HK-2 (cell line): ENCODE results near the gene IGSF21.

ENCODE experiments used
- DNase-seq: peaks from one replicate; pipeline ENCODE4 v3.0.0-alpha.2; 2018; ENCODE audit not compliant: unreplicated experiment

The IGSF21 gene

GRCh38 chr1:18294437-18295176 is 187.0 kb downstream of the IGSF21 start:
- DNase-seq = no peak

DNA sequence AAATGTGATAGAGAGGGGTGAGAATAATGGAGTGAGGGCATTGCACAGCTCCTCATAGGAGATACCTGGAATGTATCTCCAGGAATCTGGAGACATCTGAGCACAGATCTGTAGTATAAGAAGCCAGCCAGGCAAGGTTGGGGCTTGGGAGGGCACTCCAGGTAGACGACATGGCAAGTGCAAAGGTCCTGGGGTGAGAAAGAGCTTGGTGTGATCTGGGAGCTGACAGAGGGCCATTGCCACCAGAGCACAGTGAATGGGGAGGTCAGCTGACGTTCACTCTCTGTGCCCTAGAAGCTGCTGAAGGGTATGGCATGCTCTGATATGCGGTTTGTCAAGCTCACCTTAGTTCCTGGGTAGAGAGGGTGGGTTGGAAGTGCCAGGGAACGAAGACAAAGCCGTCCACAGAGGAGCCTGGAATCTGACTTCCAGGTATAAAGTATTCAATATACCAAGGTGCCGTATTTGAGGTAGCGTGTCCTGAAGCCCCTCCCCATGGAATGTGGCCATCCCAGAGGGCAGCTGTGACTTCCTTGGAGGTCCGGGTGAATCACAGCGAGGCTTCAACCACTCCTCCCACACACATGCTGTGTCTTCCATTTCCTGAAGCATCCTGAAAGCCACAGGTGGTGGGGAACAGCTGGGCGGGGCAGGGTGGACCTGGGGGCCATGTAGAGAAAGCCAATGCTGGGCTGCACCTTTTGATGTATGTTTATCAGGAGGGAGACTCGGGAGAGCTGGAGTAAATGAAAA is 190.5 kb downstream of the IGSF21 start:
- no peak for DNase-seq

DNA sequence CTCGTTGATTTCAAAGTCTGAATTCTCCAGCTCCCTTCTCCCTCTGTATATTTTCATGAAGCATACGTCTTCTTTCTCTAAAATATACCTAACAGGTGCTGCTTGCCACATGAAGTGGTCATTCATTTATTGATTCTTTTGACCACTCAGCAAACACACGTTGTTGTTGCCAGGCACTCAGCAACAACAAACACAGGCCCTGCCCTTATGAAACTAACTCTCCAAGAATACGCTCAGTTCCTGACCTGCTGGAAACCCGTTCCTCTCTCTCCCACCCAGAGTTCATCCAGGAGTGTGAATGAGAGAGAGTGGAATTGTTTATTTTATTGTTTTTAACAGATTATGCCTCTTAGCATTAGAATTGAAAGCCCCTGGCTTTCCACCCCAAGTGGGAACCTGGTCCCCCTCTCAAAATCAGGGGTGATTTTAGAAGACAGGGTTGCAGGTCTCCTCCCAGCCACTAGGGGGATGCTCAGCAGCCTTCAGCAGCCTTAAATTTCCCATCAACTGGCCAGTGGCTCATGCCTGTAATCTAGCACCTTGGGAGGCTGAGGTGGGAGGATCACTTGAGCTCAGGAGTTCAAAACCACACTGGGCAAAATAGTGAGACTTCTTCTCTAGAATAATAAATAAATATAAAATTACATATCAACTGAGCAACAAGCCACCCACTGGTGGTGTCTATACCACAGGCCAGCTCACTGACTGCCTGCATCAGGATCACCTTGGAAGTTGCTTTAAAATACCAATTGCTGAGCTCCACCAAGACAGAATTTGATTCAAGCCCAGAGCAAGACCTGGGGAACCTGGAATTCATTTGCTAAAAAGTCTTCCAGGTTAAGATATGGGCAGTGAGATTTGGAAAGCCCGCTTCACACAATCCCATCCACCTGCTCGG is 192.1 kb downstream of the IGSF21 start:
- peak; percentile 15 for DNase-seq

- DNase-seq = no peak
Measured at GRCh38 chr1:18300376-18300775, 192.8 kb downstream of the IGSF21 start.

DNA sequence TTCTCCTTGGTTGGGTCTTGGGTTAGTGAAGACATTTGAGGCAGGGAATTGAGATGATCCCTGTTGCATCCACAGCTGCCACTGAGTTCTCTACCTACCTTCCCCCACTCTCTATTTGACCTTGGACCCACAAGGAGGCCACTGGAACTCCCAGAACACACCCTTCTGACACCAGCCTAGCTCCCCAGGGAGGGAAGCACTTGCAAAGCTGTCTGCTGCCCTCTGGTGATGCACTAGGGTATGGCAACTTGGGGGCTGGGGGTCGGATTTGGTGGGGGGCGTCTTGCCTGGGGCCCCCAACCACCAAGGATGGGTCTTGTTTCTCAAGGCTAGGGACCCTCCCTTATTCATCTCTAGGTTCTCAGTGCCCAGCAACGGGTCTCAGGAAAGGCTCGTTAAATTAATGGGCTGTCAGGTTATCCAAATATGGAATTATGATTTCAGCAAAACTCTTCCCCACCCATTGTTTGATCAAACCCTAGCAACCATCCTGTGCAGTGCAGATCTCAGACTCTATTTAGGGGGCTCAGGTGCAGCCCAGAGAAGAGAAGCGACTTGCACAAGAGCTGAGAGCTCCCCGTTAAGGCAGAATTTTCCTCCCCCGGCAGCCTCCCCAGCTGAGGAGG is 195.3 kb downstream of the IGSF21 start:
- no peak for DNase-seq

DNA sequence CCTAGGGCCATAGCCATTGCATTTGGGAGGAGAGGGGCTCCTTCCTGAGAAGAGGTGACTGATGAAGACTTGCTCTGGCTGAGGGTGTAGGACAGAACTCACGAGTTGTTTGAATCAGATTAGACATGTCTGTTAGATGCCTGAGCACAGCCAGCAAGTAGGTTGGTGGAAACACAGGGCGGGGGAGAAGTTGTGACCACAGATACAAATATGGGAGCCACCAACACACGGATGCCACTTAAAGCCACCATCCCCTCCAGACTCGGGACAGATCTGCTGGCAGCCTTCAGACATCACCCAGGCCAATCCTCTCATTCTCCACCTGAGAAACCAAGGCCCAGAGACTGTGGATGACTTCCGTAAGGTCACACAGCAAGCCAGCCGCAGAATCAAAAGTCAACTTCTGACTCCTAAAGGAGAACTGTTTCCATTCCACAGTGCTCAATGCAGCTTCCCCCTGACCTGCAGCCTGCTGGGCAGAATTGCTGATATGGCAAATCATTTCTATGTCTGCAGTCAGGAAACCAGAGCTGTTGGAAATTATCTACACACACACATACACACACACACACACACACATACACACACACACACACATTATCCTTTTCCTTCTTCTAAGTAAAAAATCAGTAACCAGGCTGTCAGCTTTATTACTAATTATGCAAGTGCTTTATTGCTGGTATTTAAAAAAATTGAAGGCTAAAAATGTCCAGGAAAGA is 196.7 kb downstream of the IGSF21 start:
- DNase-seq = no peak

- no peak for DNase-seq
Measured at GRCh38 chr1:18305182-18305795, 197.7 kb downstream of the IGSF21 start.

GRCh38 chr1:18307329-18307898 is 199.8 kb downstream of the IGSF21 start:
- no peak for DNase-seq

- DNase-seq = no peak
Measured at GRCh38 chr1:18309552-18310155, 202.1 kb downstream of the IGSF21 start.

GRCh38 chr1:18312961-18313360 is 205.4 kb downstream of the IGSF21 start:
- DNase-seq = no peak

GRCh38 chr1:18313523-18313922 is 205.9 kb downstream of the IGSF21 start:
- DNase-seq = no peak

DNA sequence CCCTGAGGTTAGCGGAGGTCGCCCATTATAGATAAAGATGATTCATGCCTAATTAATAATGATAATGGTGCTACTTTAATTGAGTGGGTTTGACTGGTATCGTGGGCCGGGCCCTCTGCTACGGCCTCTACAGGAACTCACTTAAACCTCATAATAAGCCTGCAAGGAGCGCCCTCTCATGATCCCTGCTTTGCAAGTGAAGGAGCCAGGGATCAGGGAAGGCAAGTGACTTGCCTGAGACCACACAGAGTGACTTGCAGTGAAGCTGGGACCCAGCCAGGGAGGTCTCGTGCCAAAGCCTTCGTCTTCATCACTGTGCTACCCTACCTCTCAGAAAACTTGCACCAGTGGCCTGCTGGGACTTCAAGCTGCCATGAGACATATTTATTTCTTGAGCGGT is 206.8 kb downstream of the IGSF21 start:
- DNase-seq = no peak

GRCh38 chr1:18315449-18315848 is 207.9 kb downstream of the IGSF21 start:
- no peak for DNase-seq

- DNase-seq = no peak
Measured at GRCh38 chr1:18316764-18317163, 209.2 kb downstream of the IGSF21 start.

DNA sequence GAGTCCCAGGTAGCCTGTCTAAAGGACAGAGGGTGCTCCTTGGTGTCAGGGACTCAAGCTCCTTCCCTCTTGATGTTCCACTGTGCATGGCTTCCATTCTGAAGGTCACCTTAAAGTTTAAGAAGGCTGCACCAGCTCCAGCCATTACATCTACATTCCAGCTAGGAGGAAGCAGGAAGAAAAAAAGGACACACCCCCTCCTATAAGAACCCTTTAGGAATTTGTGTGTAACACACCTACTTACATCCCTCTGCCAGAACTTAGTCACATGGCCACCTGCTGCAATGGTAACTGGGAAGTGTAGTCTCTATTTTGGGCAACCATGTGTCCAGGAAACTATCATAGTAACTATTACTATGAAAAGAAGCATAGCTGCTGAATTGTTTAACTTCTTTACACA is 211.5 kb downstream of the IGSF21 start:
- no peak for DNase-seq

DNA sequence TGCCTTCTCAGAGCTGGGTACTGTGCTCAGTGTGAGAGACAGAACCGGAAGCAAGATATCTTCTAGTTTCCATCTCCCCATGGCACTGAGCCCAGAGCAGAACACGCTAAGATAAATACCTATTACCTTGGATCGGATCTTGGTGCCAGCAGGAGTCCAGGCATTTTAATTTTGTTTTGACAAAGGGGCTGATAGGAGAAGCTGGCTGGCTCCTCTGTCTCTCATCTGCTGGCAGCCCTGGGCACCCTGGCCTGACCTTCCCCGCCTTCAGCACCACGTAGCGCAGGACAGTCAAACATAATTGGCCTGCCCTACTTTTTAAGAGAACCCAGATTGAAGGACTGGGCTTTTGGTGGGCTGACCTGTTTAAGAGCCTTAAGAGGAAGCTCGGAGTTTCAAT is 212.5 kb downstream of the IGSF21 start:
- DNase-seq = no peak

DNA sequence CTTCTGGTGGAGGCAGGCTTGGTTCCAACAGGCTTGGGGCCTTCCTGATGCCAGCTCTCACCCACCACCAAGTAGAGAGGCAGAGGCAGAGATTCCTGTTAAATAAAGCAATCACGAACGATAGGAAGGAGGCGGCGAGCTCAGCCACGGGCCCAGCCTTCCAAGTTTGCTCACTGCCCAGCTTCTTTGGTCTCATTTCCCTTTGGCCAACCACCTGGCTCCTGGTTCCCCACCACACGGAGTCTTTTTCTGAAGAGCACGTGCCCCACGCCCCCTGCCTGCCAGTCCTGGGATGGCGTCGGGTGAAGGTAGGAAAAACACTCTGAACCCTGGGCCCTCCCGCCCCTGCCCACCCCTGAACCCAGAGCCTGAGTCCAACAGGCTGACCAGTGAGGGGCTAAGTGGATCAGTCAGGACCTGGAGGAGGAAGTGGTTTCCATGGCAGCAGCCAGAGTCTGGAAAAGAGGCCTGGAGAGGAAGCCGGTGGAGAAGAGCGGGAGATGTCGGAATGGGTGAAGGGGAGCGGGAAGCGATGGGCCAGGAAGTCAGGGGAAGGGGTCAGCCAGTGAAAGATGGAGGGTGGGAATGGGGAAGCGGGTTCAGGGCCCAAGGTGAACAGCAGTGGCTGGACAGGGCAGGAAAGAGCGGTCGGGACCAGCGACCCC is 214.9 kb downstream of the IGSF21 start:
- DNase-seq = no peak

GRCh38 chr1:18323259-18323658 is 215.7 kb downstream of the IGSF21 start:
- no peak for DNase-seq

DNA sequence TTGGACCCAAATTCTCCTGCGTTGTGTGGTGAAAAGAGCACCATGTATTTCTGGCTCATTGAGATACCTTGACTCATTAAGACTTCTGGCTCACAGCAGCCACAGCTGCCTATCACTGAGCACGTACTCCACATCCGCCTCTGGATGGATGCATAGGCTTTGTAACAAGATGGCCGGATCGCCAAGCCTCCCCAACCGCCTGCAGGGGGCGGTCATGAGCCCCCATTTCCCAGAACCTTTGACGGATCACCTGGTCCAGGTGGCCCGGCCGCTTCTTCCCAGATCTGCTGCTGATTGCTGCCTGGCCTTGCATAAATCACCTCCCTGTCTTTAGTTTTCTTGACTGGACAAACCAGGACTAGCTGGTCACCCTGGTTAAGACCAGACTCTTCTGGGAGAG is 216.6 kb downstream of the IGSF21 start:
- DNase-seq = no peak
